NCI-H1417 (cell line): Measurements from ENCODE around the gene WSCD1.

Experiments
- DNase-seq, 3 experiments: peaks; one replicate each; lab custom pipeline; 2025; lab: John Stamatoyannopoulos, UW

WSCD1 gene

DNA sequence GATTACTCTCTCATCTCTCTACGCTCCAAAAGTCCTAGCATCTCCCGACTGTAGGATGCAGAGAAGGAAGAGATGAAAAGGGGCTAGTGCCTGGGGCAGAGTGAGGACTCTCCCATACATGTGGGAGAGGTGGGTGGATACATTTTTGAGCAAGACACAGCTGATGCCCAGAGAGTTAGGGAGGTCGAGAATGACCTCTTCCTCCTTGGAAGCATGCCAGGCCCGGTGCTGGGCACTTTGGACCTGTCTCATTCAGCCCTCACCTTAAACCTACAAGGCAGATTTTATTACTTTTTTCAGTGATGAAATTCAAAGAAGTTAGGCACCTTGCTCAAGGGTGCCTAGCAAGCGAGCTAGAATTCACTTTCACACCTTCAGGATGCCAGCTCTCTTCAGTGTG, 38.2 kb downstream of the WSCD1 start:
- DNase-seq: no peak

DNA sequence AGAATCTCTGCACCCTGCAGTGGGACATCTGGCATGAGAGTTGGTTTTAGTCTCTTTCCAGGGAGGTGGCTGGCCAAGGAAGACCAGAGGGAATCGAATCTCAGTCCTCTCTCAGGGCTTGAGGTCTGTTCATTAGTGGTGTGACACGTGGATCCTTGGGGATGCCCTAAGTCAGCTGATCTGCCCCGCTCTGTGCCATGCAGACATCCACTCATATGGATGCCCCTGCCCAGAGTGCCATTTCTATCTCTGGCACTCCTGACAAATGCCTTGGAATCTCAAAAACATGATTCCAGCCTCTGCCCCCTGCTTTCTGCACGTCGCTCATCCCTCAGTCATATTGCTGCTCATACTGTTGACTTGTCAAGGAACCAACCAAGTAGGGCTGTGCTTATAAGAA, 38.8 kb downstream of the WSCD1 start:
- DNase-seq: no peak

GRCh38 chr17:6109536-6109935, 39.4 kb downstream of the WSCD1 start:
- no peak for DNase-seq

DNA sequence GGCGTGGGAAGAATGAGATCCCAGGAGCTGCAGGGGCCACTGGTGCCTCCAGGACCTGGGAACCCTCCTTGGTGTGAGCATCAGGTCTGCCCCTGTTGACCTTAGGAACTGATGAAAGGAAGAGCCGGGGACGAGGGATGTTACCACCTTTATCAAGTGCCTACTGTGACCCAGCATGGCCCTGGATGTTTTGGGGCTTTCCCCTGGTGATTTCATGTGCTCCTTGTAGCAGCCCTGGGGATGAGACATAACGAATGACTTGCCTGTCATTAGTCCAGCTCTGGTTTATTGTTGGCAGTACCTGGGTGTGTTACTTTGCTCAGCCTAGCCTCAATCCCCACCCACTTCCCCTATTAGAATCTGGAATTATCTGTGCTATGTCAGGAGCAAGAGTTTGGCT, 39.9 kb downstream of the WSCD1 start:
- DNase-seq: no peak

- no peak for DNase-seq
Measured at GRCh38 chr17:6110592-6110991, 40.4 kb downstream of the WSCD1 start.

DNA sequence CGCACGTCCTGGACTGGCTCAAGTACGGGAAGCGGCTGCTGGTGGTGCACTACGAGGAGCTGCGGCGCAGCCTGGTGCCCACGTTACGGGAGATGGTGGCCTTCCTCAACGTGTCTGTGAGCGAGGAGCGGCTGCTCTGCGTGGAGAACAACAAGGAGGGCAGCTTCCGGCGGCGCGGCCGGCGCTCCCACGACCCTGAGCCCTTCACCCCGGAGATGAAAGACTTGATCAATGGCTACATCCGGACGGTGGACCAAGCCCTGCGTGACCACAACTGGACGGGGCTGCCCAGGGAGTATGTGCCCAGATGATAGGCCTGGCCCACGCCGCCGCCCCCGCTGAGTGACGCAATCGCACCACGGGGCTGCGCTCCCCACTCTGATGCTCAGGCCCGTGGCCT, 50.2 kb downstream of the WSCD1 start:
- no peak for DNase-seq

DNA sequence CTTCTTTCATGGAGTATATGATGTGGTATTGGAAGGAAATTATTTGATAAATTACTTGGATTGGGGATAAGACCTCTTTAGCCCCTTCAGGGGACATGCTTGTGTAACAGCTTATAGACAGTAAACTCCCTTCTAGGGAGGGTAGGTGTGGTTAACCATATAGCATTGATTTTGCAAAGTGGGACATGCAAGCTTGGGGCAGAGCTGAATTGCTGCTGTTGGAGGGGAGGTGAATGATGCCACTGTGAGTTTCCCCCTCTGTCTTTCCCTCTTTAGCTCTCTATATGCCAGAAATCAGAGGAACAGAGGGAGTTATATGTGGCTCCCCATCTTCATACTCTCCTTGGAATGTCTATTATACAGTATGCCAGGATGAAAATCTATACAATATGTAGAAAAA, 54.7 kb downstream of the WSCD1 start:
- no peak for DNase-seq

- DNase-seq: no peak
Measured at GRCh38 chr17:6126768-6127167, 56.6 kb downstream of the WSCD1 start.

GRCh38 chr17:6134721-6135120, 64.5 kb downstream of the WSCD1 start:
- no peak for DNase-seq

DNA sequence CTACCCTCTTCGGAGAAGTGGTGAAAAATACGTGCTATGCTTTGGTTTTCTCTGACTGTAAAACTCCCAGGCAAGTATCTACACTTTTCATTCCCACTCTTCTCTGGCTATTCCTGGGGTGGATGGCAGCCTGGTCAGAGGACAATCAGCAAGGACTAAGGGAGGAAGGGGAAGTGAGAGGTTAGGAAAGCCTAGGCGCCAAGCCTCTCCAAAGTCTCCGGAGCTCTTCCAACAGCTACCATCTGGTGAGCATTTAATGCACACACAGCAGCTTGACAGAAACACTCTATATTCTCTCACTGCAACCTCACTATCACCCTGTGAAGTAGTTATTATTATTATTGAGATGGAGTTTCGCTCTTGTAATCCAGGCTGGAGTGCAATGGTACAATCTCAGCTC, 65.1 kb downstream of the WSCD1 start:
- DNase-seq: no peak

DNA sequence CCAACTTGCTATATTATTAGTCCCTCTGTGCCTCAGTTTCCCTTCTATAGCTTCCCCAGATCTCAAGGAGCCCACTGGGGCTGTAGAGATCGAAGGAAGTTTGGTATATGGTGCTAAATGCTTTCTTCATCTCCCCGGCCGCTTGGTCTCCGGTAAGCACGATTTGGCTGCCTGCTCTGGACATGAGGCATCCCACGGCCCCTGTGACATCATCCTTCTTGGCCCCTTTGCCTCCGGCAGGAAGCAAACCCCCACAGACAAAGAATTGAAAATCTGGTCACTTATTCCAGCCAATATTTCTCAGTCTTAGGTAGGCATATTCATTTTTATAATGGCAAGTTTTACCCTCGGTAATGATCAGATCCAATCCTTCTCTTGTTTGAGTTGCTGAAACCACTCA, 65.8 kb downstream of the WSCD1 start:
- no peak for DNase-seq

GRCh38 chr17:6137716-6138502, 67.7 kb downstream of the WSCD1 start:
- peak in 1 of 3 experiments; percentile 0 for DNase-seq

GRCh38 chr17:6138761-6139446, 68.7 kb downstream of the WSCD1 start:
- peak in 1 of 3 experiments; percentile 26 for DNase-seq

DNA sequence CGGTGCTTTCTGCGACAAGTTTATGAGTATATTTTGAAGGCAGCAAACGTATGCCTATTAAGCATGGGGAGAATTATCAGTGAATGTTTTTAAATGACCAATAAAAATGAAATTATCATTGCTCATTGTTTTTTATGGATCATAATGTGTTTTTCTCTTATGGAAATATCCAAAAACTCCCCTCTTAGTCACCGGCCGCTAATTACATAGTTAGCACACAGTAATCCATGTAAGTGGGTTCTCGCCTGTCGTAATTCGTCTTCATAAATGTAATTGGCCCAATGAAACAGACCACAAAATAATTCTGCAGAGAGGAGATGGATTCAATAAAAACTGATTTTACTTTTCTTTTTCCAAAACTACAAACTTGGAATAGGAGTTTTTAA, 69.3 kb downstream of the WSCD1 start:
- peak in 1 of 3 experiments; percentile 26 for DNase-seq

- no peak for DNase-seq
Measured at GRCh38 chr17:6140188-6140587, 70.0 kb downstream of the WSCD1 start.

GRCh38 chr17:6140728-6141330, 70.7 kb downstream of the WSCD1 start:
- no peak for DNase-seq

- no peak for DNase-seq
Measured at GRCh38 chr17:6142701-6143100, 72.5 kb downstream of the WSCD1 start.

DNA sequence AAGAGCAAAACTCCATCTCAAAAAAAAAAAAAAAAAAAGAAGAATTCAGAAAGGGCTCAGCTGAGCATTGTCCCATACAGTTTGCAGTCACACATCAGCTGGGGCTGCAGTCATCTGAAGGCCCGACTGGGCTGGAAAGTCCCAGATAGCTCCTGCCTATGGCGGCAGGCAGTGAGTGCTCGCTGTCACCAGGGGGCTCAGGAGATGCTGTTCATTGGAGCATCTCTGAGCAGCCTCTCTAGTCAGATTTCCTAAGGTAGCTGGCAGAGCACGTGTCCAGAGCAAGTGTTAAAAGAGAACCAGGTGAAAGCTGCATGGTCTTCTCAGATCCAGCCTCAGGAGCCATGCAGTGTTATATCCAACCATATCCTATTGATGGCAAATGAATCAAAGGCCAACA, 75.8 kb downstream of the WSCD1 start:
- no peak for DNase-seq

GRCh38 chr17:6147042-6147441, 76.9 kb downstream of the WSCD1 start:
- DNase-seq: peak in 1 of 3 experiments; percentile 29

GRCh38 chr17:6153375-6153774, 83.2 kb downstream of the WSCD1 start:
- no peak for DNase-seq

- no peak for DNase-seq
Measured at GRCh38 chr17:6157716-6158115, 87.5 kb downstream of the WSCD1 start.

DNA sequence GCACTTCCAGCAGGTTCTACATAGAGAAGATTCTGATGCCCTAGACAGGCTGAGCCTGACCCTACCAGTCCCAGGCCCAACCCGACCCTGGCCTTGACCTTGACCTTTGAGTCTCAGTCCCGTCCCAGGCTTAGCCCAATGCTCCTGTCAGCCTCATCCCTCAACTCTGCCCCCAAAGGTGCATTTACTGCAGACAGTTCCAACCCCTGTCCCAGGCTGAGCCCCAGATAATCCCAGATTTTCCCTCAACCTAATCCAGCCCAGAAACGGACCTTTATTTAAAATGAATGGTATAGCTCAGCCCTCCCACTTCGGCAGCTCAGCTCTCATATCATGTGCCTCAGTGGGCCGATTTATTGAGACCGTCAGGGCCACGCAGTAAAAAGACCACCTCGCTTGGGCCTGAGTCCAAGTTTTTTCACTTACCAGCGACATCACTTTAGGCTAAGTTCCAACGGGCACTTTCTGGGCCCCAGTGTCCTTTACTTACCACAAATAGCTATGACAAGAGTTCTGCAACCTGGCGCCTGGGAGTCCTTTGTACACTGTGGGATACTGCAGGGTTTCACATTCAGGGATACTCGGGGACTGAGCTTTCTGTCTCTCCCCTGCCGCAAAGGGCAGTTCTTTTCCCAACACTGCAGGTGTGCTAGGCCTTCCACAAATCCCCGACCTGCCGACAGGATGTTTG, 89.5 kb downstream of the WSCD1 start:
- no peak for DNase-seq

DNA sequence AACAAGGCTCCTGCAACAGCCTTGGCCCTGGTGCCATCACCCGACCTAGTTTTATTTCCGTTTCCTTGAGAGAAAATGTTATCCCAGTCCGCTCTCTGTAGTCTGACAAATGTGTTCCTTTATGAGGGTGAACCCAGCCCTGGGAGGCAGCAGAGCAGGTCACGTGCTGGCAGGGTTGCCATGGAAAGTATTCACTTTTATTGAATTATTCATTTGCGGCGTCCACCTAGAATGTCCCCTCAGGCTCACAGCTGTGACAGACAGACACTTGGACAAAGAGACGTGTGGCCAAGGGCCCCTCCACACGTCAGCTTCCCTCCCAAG, 90.0 kb downstream of the WSCD1 start:
- DNase-seq: no peak
